GM18517 (cell line): Measurements from ENCODE around the gene MTRFR.

Experiments
- ATAC-seq: cut with Tn5 transposase; IDR thresholded peaks from one replicate; pipeline ENCODE4 v1.9.1; 2021; ENCODE audit warnings: mild to moderate bottlenecking, moderate library complexity; ENCODE audit not compliant: unreplicated experiment

The MTRFR gene

DNA sequence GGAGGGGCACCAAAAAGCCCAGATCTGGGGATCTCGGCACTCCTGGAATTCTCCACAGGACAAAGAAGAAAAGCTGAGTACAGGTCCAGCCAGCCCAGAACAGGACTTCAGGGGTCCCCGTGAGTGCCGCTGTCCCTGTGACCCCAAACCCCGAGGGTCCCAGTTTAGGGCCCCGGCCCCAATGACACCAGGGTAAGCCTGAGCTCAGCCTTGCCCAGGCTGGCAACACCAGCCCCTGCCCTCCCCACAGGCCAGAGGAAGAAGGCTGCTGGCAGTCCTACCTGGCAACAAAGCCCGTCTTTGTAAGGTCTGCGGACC is 36.6 kb downstream of the MTRFR start:
- ATAC-seq, result no peak

DNA sequence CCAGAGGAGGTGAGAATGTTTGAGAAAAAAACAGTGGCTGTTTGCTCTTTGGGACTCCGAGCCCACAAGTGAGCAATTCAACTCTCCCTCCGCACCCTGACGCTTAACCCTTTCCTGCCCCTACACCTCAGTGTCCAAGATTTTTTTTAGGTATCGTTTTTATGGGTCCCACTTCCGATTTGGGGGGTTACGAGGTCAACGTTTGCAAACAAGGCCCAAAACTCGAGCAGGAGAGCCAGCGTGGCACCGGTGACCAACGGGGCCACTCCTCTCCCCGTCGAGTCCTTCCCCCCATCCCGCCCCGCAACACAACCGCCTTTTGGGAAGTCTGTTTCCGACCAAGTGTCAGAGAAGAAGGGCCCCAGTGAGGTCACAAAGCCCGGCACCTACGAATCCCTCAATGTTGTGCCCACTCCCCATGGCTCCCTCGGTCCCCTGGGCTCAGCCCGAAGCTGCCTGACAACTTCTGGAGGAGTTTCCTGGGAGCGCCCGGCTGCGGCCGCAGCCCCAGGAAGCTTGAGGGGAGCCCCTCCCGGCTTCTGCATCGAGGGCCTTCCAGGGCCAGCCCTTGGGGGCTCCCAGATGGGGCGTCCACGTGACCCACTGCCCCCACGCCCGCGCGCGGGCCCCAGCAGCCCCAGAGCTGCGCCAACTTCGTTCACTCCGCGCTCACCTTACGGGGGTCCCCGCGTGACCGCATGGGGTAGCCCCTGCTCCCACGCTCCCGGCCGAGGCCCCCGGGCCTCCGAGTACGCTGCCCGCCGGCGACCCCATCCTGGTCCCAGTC is 37.2 kb downstream of the MTRFR start:
- ATAC-seq, result peak; percentile 4

GRCh38 chr12:123271001-123271668 is 37.9 kb downstream of the MTRFR start:
- ATAC-seq, result peak; percentile 53

GRCh38 chr12:123273166-123273565 is 39.9 kb downstream of the MTRFR start:
- ATAC-seq, result no peak

DNA sequence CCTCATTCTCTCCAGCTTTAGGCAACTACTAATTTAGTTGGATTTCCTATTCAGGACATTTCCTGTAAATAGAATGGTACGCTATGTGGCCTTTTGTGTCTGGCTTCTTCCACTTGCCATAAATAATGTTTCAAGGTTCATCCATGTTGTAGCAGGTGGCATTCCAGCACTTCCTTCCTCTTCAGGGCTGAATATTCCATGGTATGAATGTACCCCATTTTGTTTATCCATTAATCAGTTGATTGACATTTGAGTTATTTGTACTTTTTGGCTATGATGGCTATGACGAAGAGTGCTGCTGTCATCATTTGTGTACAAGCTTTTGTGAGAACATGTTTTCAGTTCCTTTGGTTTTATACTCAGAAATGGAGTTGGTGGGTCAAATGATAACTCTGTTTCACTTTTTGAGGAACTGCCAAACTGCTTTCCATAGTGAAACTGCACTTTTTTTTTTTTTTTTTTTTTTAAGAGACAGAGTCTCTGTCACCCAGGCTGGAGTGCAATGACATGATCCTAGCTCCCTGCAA is 44.9 kb downstream of the MTRFR start:
- peak; percentile 89 for ATAC-seq

- ATAC-seq, result no peak
Observed at GRCh38 chr12:123280971-123281370, 47.7 kb downstream of the MTRFR start.

DNA sequence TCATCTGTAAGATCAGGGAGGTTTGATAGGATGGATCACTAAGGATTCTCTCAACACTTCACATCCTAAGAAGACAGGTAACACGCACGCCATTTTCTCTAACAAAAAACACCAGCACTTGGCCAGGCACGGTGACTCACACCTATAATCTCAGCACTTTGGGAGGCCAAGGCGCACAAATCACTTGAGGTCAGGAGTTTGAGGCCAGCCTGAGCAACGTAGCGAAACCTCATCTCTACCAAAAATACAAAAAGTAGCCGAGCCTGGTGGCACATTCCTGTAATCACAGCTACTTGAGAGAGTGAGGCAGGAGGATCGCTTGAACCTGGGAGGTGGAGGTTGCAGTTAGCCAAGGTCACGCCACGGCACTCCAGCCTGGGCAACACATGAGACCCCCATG is 48.9 kb downstream of the MTRFR start:
- ATAC-seq, result no peak

DNA sequence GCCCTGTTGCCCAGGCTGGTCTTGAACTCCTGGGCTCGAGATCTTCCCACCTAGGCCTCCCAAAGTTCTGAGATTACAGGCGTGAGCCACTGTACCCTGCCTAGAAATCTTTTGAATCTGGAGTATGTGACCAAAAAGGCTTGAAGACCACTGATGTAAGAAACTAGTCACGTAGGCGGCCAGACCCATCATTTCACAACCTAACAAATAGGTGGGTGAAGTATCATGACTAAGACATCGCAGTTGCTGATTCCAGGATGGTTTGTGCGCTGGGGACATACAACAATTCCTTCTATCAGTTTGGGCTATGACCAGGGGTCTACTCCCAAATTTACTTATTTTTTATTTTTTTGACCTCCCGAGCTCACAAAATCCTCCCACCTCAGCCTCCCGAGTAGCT is 50.2 kb downstream of the MTRFR start:
- ATAC-seq, result no peak

GRCh38 chr12:123284669-123285068 is 51.4 kb downstream of the MTRFR start:
- no peak for ATAC-seq

GRCh38 chr12:123286652-123287373 is 53.6 kb downstream of the MTRFR start:
- ATAC-seq, result no peak

DNA sequence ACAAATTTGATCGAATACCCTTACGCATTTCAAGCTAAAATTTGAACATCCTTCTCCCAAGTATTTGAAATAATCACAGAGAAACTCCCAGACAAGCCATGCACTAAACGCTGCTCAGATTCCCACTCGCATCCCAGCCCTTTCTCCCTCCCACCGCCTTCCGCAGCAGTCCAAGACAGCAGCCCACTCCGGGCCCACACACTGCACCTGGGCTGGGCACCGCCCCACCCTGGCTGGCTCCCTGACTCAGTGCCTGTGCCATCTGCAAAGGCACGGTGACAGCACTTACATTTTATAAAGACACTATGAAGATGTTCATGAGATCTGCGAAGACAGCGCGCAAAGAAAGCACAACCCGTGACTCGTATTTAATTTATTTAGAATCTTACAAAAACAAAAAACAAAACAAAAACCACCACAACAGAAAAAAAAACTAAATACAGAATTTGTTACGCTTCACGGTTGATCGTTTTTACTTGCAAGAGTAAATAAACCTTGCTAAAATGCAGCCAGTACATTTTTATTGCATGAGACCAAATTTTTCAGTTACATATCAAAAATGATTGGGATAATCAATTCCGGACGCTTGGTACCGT is 55.6 kb downstream of the MTRFR start:
- no peak for ATAC-seq

DNA sequence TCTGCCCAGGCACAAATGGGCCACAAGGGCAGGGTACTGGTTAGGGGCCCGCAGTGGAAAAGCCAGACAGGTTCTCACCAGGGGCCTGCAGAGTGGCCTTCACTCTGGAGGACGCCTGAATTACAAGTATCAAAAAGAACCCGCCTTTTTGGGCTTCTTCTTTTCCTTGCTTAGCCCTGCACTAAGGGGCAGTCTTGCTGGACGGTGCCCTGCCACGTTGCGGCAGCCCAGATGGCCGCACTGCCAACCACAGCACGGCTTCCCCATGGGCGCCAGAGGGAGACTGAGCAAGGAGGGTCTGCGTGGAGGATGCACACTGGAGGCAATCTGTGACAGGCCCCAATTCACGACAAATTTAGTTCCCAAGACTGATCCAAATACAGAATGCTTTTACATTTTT is 56.7 kb downstream of the MTRFR start:
- ATAC-seq, result no peak

GRCh38 chr12:123293178-123293760 is 60.0 kb downstream of the MTRFR start:
- ATAC-seq, result no peak

- ATAC-seq, result no peak
Observed at GRCh38 chr12:123305136-123305535, 71.9 kb downstream of the MTRFR start.

- ATAC-seq, result no peak
Observed at GRCh38 chr12:123306200-123306599, 73.0 kb downstream of the MTRFR start.
